Sigmoid colon (tissue), 4 donors: ENCODE measurements around the gene IL32.

Experiments used
- CTCF ChIP-seq, 4 experiments: fragments of 450-650 bp in 3 of 4; fragments of 200-600 bp in 1 of 4; IDR thresholded peaks; one replicate each; pipeline ENCODE4 v1.5.1; 2016 to 2019; ENCODE audit warnings: antibody characterized with exemption in 4 of 4, mild to moderate bottlenecking in 3 of 4, moderate library complexity in 2 of 4
- EP300 ChIP-seq, 4 donors: sonication (generic); formaldehyde crosslinking; IDR thresholded peaks; one replicate each; pipeline ENCODE4 v1.6.1; 2017; ENCODE audit warnings: antibody characterized with exemption in 4 of 4
- POLR2A ChIP-seq, 2 donors: fragments of 450-650 bp; IDR thresholded peaks; one replicate each; pipeline ENCODE4 v1.6.1; 2016; ENCODE audit warnings: antibody characterized with exemption in 2 of 2, mild to moderate bottlenecking in 2 of 2, moderate library complexity in 2 of 2
- POLR2AphosphoS5 ChIP-seq, 4 donors: sonication (generic); formaldehyde crosslinking; IDR thresholded peaks; one replicate each; pipeline ENCODE4 v1.6.1; 2017; ENCODE audit warnings: antibody characterized with exemption in 4 of 4

GRCh38 chr16:3073448-3073847, 8.0 kb downstream of the IL32 start:
- TF ChIP-seq CTCF (IDR thresholded peaks at IDR 0.05) (no peak), POLR2AphosphoS5 (IDR thresholded peaks at IDR 0.05) (no peak), POLR2A (IDR thresholded peaks at IDR 0.05) (no peak), EP300 (IDR thresholded peaks at IDR 0.05) (no peak)
